Measurements from ENCODE around the gene MFAP2.

The MFAP2 gene

GRCh38 chr1:17004466-17005364 lies 24.3 kb upstream of the MFAP2 start:
- H3K4me3 ChIP-seq (ENCODE audit: low read length) = no peak overlapping the region
- H3K27me3 ChIP-seq (ENCODE audit: insufficient read depth, low read length) = no peaks in the 10 kb centered on the region
- H3K9ac ChIP-seq (ENCODE audit: low read depth, low read length) = no peak overlapping the region
- peaks cover 28% of the 10 kb centered on the region for H3K36me3 ChIP-seq (ENCODE audit: insufficient read depth, low read depth, low read length)
- H3K27ac ChIP-seq (ENCODE audit: low read length) = no peak overlapping the region
- no peaks in the 10 kb centered on the region for H3K9me3 ChIP-seq (ENCODE audit: insufficient read depth, low read depth, low read length)
- no peaks in the 10 kb centered on the region for H3K4me1 ChIP-seq (ENCODE audit: insufficient read depth, low read length)

GRCh38 chr1:17002524-17002902 lies 22.1 kb upstream of the MFAP2 start:
- Histone ChIP-seq H3K27ac (ENCODE audit: low read length) (no peak overlapping the region), H3K4me1 (ENCODE audit: insufficient read depth, low read length) (no peaks in the 10 kb centered on the region), H3K36me3 (ENCODE audit: insufficient read depth, low read depth, low read length) (peaks cover 40% of the 10 kb centered on the region), H3K9ac (ENCODE audit: low read depth, low read length) (no peak overlapping the region), H3K27me3 (ENCODE audit: insufficient read depth, low read length) (no peaks in the 10 kb centered on the region), H3K9me3 (ENCODE audit: insufficient read depth, low read depth, low read length) (no peaks in the 10 kb centered on the region), H3K4me3 (ENCODE audit: low read length) (no peak overlapping the region)

- Histone ChIP-seq H3K4me3 (ENCODE audit: low read length) (no peak overlapping the region), H3K9me3 (ENCODE audit: insufficient read depth, low read depth, low read length) (no peaks in the 10 kb centered on the region), H3K36me3 (ENCODE audit: insufficient read depth, low read depth, low read length) (peaks cover 40% of the 10 kb centered on the region), H3K4me1 (ENCODE audit: insufficient read depth, low read length) (no peaks in the 10 kb centered on the region), H3K27ac (ENCODE audit: low read length) (no peak overlapping the region), H3K27me3 (ENCODE audit: insufficient read depth, low read length) (no peaks in the 10 kb centered on the region), H3K9ac (ENCODE audit: low read depth, low read length) (no peak overlapping the region)
Observed at GRCh38 chr1:17001760-17002523, 21.5 kb upstream of the MFAP2 start.

GRCh38 chr1:16999863-17000262 lies 19.4 kb upstream of the MFAP2 start:
- Histone ChIP-seq H3K36me3 (ENCODE audit: insufficient read depth, low read depth, low read length) (peaks cover 52% of the 10 kb centered on the region), H3K27ac (ENCODE audit: low read length) (no peak overlapping the region), H3K9ac (ENCODE audit: low read depth, low read length) (no peak overlapping the region), H3K4me1 (ENCODE audit: insufficient read depth, low read length) (no peaks in the 10 kb centered on the region), H3K9me3 (ENCODE audit: insufficient read depth, low read depth, low read length) (no peaks in the 10 kb centered on the region), H3K4me3 (ENCODE audit: low read length) (no peak overlapping the region), H3K27me3 (ENCODE audit: insufficient read depth, low read length) (no peaks in the 10 kb centered on the region)

- Histone ChIP-seq H3K27me3 (ENCODE audit: insufficient read depth, low read length) (no peaks in the 10 kb centered on the region), H3K4me3 (ENCODE audit: low read length) (no peak overlapping the region), H3K9me3 (ENCODE audit: insufficient read depth, low read depth, low read length) (no peaks in the 10 kb centered on the region), H3K4me1 (ENCODE audit: insufficient read depth, low read length) (no peaks in the 10 kb centered on the region), H3K9ac (ENCODE audit: low read depth, low read length) (no peak overlapping the region), H3K27ac (ENCODE audit: low read length) (no peak overlapping the region), H3K36me3 (ENCODE audit: insufficient read depth, low read depth, low read length) (peaks cover 41% of the 10 kb centered on the region)
Observed at GRCh38 chr1:16998589-16998988, 18.2 kb upstream of the MFAP2 start.

- Histone ChIP-seq H3K27ac (ENCODE audit: low read length) (no peak overlapping the region), H3K9me3 (ENCODE audit: insufficient read depth, low read depth, low read length) (no peaks in the 10 kb centered on the region), H3K4me1 (ENCODE audit: insufficient read depth, low read length) (no peaks in the 10 kb centered on the region), H3K4me3 (ENCODE audit: low read length) (no peak overlapping the region), H3K27me3 (ENCODE audit: insufficient read depth, low read length) (no peaks in the 10 kb centered on the region), H3K9ac (ENCODE audit: low read depth, low read length) (no peak overlapping the region), H3K36me3 (ENCODE audit: insufficient read depth, low read depth, low read length) (peaks cover 30% of the 10 kb centered on the region)
Observed at GRCh38 chr1:16996845-16997244, 16.4 kb upstream of the MFAP2 start.

DNA sequence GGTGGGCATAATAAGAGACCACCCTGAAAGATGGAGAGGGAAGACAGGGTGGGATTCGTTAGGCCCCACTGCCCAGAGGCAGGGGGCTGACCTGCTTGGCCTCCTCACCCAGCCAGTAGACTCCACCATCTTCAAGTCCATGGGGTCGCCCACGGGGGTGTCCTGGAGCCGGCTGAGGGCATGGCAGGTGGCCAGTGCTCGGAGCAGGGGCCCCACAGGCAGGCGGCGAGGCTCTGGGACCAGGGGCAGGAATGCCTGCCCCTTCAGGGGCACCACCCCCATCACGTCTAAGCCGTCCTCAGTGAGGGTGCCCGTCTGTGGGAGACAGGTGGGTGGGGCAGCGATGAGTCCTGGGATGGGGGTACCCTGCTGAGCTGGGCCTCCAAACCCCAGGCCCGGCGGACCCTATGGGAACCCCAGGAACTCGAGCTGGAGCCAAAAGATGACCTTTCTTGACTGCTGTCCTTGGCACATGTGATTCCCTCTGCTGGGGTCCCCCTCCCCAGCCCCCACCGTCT lies 13.2 kb upstream of the MFAP2 start:
- no peaks in the 10 kb centered on the region for H3K4me1 ChIP-seq (ENCODE audit: insufficient read depth, low read length)
- no peak overlapping the region for H3K9ac ChIP-seq (ENCODE audit: low read depth, low read length)
- H3K9me3 ChIP-seq (ENCODE audit: insufficient read depth, low read depth, low read length) = no peaks in the 10 kb centered on the region
- no peak overlapping the region for H3K27ac ChIP-seq (ENCODE audit: low read length)
- no peak overlapping the region for H3K4me3 ChIP-seq (ENCODE audit: low read length)
- H3K27me3 ChIP-seq (ENCODE audit: insufficient read depth, low read length) = no peaks in the 10 kb centered on the region
- H3K36me3 ChIP-seq (ENCODE audit: insufficient read depth, low read depth, low read length) = peaks cover 20% of the 10 kb centered on the region

DNA sequence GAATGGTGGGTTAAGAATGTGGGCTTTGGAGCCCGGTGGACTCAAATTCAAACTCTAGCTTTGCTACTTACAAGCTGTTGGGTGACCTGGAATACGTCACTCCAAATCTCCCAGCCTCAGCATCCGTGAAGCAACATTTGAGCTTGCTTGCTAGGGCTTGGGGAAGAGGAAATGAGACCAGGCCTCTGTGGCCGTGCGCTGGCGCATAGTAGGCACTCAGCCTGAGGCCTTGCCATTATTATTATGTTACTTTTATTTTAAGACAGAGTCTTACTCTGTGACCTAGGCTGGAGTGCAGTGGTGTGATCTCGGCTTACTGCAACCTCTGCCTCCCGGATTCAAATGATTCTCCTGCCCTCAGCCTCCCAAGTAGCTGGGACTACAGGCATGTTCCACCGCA lies 12.3 kb upstream of the MFAP2 start:
- Histone ChIP-seq H3K9me3 (ENCODE audit: insufficient read depth, low read depth, low read length) (no peaks in the 10 kb centered on the region), H3K4me3 (ENCODE audit: low read length) (no peak overlapping the region), H3K27ac (ENCODE audit: low read length) (no peak overlapping the region), H3K9ac (ENCODE audit: low read depth, low read length) (no peak overlapping the region), H3K27me3 (ENCODE audit: insufficient read depth, low read length) (no peaks in the 10 kb centered on the region), H3K4me1 (ENCODE audit: insufficient read depth, low read length) (no peaks in the 10 kb centered on the region), H3K36me3 (ENCODE audit: insufficient read depth, low read depth, low read length) (peaks cover 18% of the 10 kb centered on the region)

- Histone ChIP-seq H3K9ac (ENCODE audit: low read depth, low read length) (no peak overlapping the region), H3K9me3 (ENCODE audit: insufficient read depth, low read depth, low read length) (no peaks in the 10 kb centered on the region), H3K4me1 (ENCODE audit: insufficient read depth, low read length) (no peaks in the 10 kb centered on the region), H3K27me3 (ENCODE audit: insufficient read depth, low read length) (no peaks in the 10 kb centered on the region), H3K36me3 (ENCODE audit: insufficient read depth, low read depth, low read length) (peaks cover 19% of the 10 kb centered on the region), H3K4me3 (ENCODE audit: low read length) (no peak overlapping the region), H3K27ac (ENCODE audit: low read length) (no peak overlapping the region)
Observed at GRCh38 chr1:16992102-16992501, 11.7 kb upstream of the MFAP2 start.

GRCh38 chr1:16991571-16991970 lies 11.2 kb upstream of the MFAP2 start:
- H3K36me3 ChIP-seq (ENCODE audit: insufficient read depth, low read depth, low read length) = peaks cover 19% of the 10 kb centered on the region
- H3K9ac ChIP-seq (ENCODE audit: low read depth, low read length) = no peak overlapping the region
- no peak overlapping the region for H3K4me3 ChIP-seq (ENCODE audit: low read length)
- H3K9me3 ChIP-seq (ENCODE audit: insufficient read depth, low read depth, low read length) = no peaks in the 10 kb centered on the region
- H3K27me3 ChIP-seq (ENCODE audit: insufficient read depth, low read length) = no peaks in the 10 kb centered on the region
- H3K27ac ChIP-seq (ENCODE audit: low read length) = no peak overlapping the region
- no peaks in the 10 kb centered on the region for H3K4me1 ChIP-seq (ENCODE audit: insufficient read depth, low read length)

DNA sequence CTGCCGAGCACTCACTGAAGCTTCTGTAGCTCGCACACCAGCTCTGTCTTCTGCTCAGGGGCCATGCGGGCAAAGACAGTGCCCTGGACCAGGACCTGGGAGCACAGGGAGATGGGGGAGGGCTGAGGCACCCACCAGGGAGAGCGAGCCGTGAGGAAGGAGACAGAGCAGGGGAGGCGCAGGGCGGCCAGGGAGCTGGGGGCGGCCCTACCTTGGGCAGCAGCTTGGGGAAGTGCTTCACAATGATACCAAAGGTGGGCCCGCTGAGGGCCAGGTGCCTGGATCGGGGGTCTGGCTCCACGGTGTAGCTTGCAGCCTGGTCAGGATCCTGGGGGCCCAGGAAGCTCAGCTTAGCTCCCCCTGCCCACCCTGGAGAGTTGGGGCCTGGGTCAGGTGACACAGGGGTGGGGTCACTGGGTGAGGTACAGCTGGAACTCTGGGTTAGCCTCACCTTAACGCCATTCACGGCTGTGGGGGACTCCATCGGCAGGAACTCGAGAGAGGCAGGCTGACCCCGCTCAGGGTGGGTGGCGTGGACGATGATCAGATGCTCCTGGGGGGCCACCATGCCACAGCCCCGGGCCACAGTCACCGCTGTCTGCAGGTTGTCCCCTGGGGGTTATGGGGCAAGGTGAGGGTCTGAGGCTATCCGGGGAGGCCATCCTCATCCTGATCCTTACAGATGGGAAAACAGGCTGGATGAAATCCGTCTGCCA lies 9.4 kb upstream of the MFAP2 start:
- Histone ChIP-seq H3K27me3 (ENCODE audit: insufficient read depth, low read length) (no peaks in the 10 kb centered on the region), H3K36me3 (ENCODE audit: insufficient read depth, low read depth, low read length) (peaks cover 7% of the 10 kb centered on the region; the same call in 1 of the 2 replicates), H3K4me3 (ENCODE audit: low read length) (no peak overlapping the region), H3K27ac (ENCODE audit: low read length) (no peak overlapping the region), H3K9me3 (ENCODE audit: insufficient read depth, low read depth, low read length) (no peaks in the 10 kb centered on the region), H3K9ac (ENCODE audit: low read depth, low read length) (no peak overlapping the region), H3K4me1 (ENCODE audit: insufficient read depth, low read length) (no peaks in the 10 kb centered on the region)

Measured in iPS-20b (cell line).